RWPE1 (cell line): ENCODE data around the gene KNG1.

Experiments used
- CTCF ChIA-PET: fragments of 350-600 bp; sonication (Branson Sonifier 250); formaldehyde crosslinking; extraction: SDS; loops from one replicate; lab custom pipeline; 2021; lab: Yijun Ruan, JAX
- POLR2A ChIA-PET: fragments of 400-600 bp; formaldehyde crosslinking; extraction: SDS; loops from one replicate; lab custom pipeline; 2020; ENCODE audit warnings: antibody characterized with exemption; ENCODE audit not compliant: low non-redundant PET; lab: Yijun Ruan, JAX
- DNase-seq: peaks from one replicate; pipeline ENCODE4 v3.0.0; 2012; ENCODE audit warnings: low spot score
- H3K27ac ChIP-seq: fragments of 450-650 bp; 2 replicates; pipeline ENCODE4 v1.5.1; 2017
- CTCF ChIP-seq: fragments of 450-650 bp; conservative IDR thresholded peaks from 2 replicates; pipeline ENCODE4 v1.5.1; 2017; ENCODE audit warnings: low read depth, mild to moderate bottlenecking

KNG1 gene

GRCh38 chr3:186787642-186788481 is 70.7 kb downstream of the KNG1 start:
- DNase-seq = no peak
- TF ChIP-seq CTCF = no peak
- ChIA-PET CTCF (interaction anchor here (0.6 kb wide), 1 partner anchor 170 kb away, joined by 4 read pairs; no protein-coding TSS in a partner anchor), POLR2A (no interaction called here)
- no peak overlapping the region for H3K27ac ChIP-seq

GRCh38 chr3:186788482-186789370 is 71.6 kb downstream of the KNG1 start:
- no peak overlapping the region for H3K27ac ChIP-seq
- no peak for TF ChIP-seq CTCF
- CTCF ChIA-PET = no interaction called here
- POLR2A ChIA-PET = no interaction called here
- DNase-seq = no peak

GRCh38 chr3:186789554-186790260 is 72.5 kb downstream of the KNG1 start:
- POLR2A ChIA-PET = no interaction called here
- TF ChIP-seq CTCF = no peak
- H3K27ac ChIP-seq = no peak overlapping the region
- DNase-seq = no peak
- CTCF ChIA-PET = interaction anchor here (0.6 to 1.0 kb wide), 3 partner anchors 32 to 173 kb away, joined by 3 to 5 read pairs (median 4); no protein-coding TSS in a partner anchor

- no peak for DNase-seq
- no peak overlapping the region for H3K27ac ChIP-seq
- ChIA-PET CTCF (interaction anchor here (0.6 to 1.0 kb wide), 4 partner anchors 32 to 173 kb away, joined by 3 to 5 read pairs (median 4); no protein-coding TSS in a partner anchor), POLR2A (no interaction called here)
- TF ChIP-seq CTCF = no peak
Observed at GRCh38 chr3:186790261-186790981, 73.3 kb downstream of the KNG1 start.
